ENCODE data around the gene CACNG7.

The CACNG7 gene

DNA sequence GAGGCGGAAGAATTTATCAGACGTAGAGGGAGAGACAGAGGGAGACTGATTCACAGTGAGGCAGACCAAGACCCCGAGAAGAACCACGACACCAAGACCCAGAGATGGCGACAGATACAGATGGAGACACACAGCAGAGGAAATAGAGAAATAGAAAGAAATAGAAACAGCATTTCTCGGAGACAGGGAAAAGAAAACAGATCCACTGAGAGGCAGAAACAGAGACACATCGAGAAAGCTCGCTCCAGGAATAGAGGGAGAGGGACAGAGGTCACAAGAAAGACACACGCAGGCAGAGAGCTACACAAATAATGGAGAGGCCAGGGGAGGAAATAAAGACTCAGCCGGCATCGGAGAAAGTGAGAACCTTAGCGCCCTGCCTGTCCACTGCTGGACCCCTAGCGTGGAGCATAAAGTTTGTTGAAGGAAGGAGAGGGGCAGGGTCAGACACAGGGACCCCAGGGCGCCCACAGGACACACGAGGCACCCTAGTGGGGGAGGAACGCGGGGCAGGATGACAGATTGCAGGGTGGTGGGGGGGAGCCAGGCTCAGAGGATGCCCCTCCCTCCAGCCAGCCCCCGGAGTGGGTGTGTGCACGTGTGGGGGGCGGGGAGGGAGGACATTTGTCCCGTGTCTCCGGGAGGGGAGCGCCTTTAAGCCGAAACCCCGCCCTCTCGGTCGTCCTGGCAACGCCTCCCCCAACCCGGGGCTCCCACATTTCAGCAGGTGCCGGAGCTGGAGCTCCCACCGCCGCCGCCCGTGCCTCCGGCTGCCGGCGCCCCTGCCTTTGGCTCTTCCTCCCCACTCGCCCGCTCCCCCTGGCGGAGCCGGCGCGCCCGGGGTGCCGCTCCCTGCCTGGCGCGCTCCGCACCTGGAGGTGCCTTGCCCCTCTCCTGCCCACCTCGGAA, 27.3 kb upstream of the CACNG7 start, which contains the start of gene PRKCG:
PRKCG (plus strand) TSS at position 716 of the 909 bp plus-strand sequence. CDS start 298 bp downstream, outside the sequence.
- no peak for DNase-seq
- Histone ChIP-seq H3K27me3 (peaks cover 0 to 43% of the 10 kb centered on the region in 2 donors), H3K4me1 (peaks cover 0 to 30% (median 22%) of the 10 kb centered on the region in 4 donors), H3K36me3 (peaks cover 0 to 3% (median 0%) of the 10 kb centered on the region in 3 donors), H3K27ac (no peak within 1 kb of the TSS), H3K4me3 (peak within 1 kb of the TSS in 1 of 2 donors; percentile 29), H3K9me3 (no peaks in the 10 kb centered on the region)
- intact Hi-C loops (cut with DNase I; ENCODE audit: low total_unique reads), result no loop called here
- TF ChIP-seq, protein P1, sequence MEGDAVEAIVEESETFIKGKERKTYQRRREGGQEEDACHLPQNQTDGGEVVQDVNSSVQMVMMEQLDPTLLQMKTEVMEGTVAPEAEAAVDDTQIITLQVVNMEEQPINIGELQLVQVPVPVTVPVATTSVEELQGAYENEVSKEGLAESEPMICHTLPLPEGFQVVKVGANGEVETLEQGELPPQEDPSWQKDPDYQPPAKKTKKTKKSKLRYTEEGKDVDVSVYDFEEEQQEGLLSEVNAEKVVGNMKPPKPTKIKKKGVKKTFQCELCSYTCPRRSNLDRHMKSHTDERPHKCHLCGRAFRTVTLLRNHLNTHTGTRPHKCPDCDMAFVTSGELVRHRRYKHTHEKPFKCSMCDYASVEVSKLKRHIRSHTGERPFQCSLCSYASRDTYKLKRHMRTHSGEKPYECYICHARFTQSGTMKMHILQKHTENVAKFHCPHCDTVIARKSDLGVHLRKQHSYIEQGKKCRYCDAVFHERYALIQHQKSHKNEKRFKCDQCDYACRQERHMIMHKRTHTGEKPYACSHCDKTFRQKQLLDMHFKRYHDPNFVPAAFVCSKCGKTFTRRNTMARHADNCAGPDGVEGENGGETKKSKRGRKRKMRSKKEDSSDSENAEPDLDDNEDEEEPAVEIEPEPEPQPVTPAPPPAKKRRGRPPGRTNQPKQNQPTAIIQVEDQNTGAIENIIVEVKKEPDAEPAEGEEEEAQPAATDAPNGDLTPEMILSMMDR (IDR thresholded peaks at IDR 0.05), result peak in 1 of 2 experiments; percentile 40

GRCh38 chr19:53882391-53883050, 26.6 kb upstream of the CACNG7 start:
- H3K4me1 ChIP-seq, result peaks cover 0 to 30% (median 22%) of the 10 kb centered on the region in 4 donors
- intact Hi-C loops (cut with DNase I; ENCODE audit: low total_unique reads), result no loop called here
- no peaks in the 10 kb centered on the region for H3K9me3 ChIP-seq
- no peak overlapping the region for H3K27ac ChIP-seq
- peaks cover 0 to under 1% (median 0%) of the 10 kb centered on the region in 3 donors for H3K36me3 ChIP-seq
- no peak for DNase-seq
- H3K27me3 ChIP-seq, result peaks cover 0 to 43% of the 10 kb centered on the region in 2 donors
- no peak overlapping the region for H3K4me3 ChIP-seq
- TF ChIP-seq, protein P1 (IDR thresholded peaks at IDR 0.05), result no peak

- peaks cover 0 to 30% (median 22%) of the 10 kb centered on the region in 4 donors for H3K4me1 ChIP-seq
- no peaks in the 10 kb centered on the region for H3K9me3 ChIP-seq
- peaks cover 0 to 43% of the 10 kb centered on the region in 2 donors for H3K27me3 ChIP-seq
- TF ChIP-seq, protein P1 (IDR thresholded peaks at IDR 0.05), result no peak
- no peak overlapping the region for H3K27ac ChIP-seq
- no peaks in the 10 kb centered on the region for H3K36me3 ChIP-seq
- no peak for DNase-seq
- H3K4me3 ChIP-seq, result no peak overlapping the region
- intact Hi-C loops (cut with DNase I; ENCODE audit: low total_unique reads), result no loop called here
Observed at GRCh38 chr19:53883231-53883661, 25.8 kb upstream of the CACNG7 start.

GRCh38 chr19:53883741-53884140, 25.3 kb upstream of the CACNG7 start:
- no peak for DNase-seq
- Histone ChIP-seq H3K27ac (no peak overlapping the region), H3K36me3 (no peaks in the 10 kb centered on the region), H3K4me3 (no peak overlapping the region), H3K9me3 (no peaks in the 10 kb centered on the region), H3K27me3 (peaks cover 0 to 42% of the 10 kb centered on the region in 2 donors), H3K4me1 (peaks cover 0 to 28% (median 21%) of the 10 kb centered on the region in 4 donors)
- TF ChIP-seq, protein P1 (IDR thresholded peaks at IDR 0.05), result no peak
- intact Hi-C loops (cut with DNase I; ENCODE audit: low total_unique reads), result no loop called here

DNA sequence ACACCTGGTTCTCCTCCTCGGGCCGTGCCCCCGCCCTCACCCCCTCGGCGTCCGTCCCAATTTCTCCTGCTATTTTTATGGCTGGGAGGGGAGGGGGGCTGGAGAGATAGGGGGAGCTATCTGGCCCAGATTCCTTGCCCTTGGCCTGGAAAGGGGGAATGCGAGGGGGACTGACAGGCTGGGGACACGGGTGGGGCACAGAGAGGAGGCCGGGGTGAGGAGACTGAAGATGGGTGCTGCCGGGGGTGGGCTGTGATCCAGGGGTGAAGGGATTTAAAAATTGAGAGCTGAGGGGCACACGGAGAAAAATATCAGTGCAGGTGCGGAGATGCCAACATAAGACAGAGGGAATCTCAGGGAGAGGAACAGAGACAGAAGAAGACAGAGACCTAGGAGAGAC, 24.8 kb upstream of the CACNG7 start:
- Histone ChIP-seq H3K4me3 (no peak overlapping the region), H3K27ac (no peak overlapping the region), H3K27me3 (peaks cover 0 to 39% of the 10 kb centered on the region in 2 donors), H3K4me1 (peaks cover 0 to 24% (median 16%) of the 10 kb centered on the region in 4 donors), H3K36me3 (no peaks in the 10 kb centered on the region), H3K9me3 (no peaks in the 10 kb centered on the region)
- no peak for DNase-seq
- TF ChIP-seq, protein P1 (IDR thresholded peaks at IDR 0.05), result no peak
- intact Hi-C loops (cut with DNase I; ENCODE audit: low total_unique reads), result no loop called here

Data from tibial artery (tissue), 4 donors.